ENCODE measurements around the gene TFDP1.

The TFDP1 gene

GRCh38 chr13:113646376-113646775, 61.8 kb downstream of the TFDP1 start:
- no peak for DNase-seq (ENCODE audit: low read depth in 1 of 2, low spot score in 1 of 2)
- H3K27me3 ChIP-seq (ENCODE audit: insufficient read depth, poor library complexity, severe bottlenecking), result no peaks in the 10 kb centered on the region
- no peak overlapping the region for H3K4me3 ChIP-seq (replicated peaks; ENCODE audit: insufficient read depth, low read length)
- TF ChIP-seq CTCF (IDR thresholded peaks at IDR 0.05; ENCODE audit: insufficient read depth, low read length) (no peak), GABPA (IDR thresholded peaks at IDR 0.05; ENCODE audit: low read depth) (no peak), POLR2AphosphoS5 (IDR thresholded peaks at IDR 0.05; ENCODE audit: low read depth) (no peak; the same call in 1 of the 2 replicates)
- no peak overlapping the region for H3K27ac ChIP-seq (replicated peaks)

- no peaks in the 10 kb centered on the region for H3K27me3 ChIP-seq (ENCODE audit: insufficient read depth, poor library complexity, severe bottlenecking)
- no peak for DNase-seq (ENCODE audit: low read depth in 1 of 2, low spot score in 1 of 2)
- H3K4me3 ChIP-seq (replicated peaks; ENCODE audit: insufficient read depth, low read length), result no peak overlapping the region
- H3K27ac ChIP-seq (replicated peaks), result no peak overlapping the region
- TF ChIP-seq SPI1 (IDR thresholded peaks at IDR 0.05; ENCODE audit: borderline replicate concordance, low read depth) (no peak), GABPA (IDR thresholded peaks at IDR 0.05; ENCODE audit: low read depth) (no peak), POLR2AphosphoS5 (IDR thresholded peaks at IDR 0.05; ENCODE audit: low read depth) (no peak), CTCF (IDR thresholded peaks at IDR 0.05; ENCODE audit: insufficient read depth, low read length) (no peak)
Observed at GRCh38 chr13:113646921-113647340, 62.4 kb downstream of the TFDP1 start.

- DNase-seq (ENCODE audit: low read depth in 1 of 2, low spot score in 1 of 2), result peak in 1 of 2 experiments; percentile 34
- no peak overlapping the region for H3K4me3 ChIP-seq (replicated peaks; ENCODE audit: insufficient read depth, low read length)
- TF ChIP-seq SPI1 (IDR thresholded peaks at IDR 0.05; ENCODE audit: borderline replicate concordance, low read depth), result no peak
- TF ChIP-seq CTCF (IDR thresholded peaks at IDR 0.05; ENCODE audit: insufficient read depth, low read length), result no peak
- TF ChIP-seq GABPA (IDR thresholded peaks at IDR 0.05; ENCODE audit: low read depth), result no peak
- TF ChIP-seq REST (IDR thresholded peaks at IDR 0.05; ENCODE audit: insufficient replicate concordance, low read depth), result no peak
- no peak for TF ChIP-seq POLR2AphosphoS5 (IDR thresholded peaks at IDR 0.05; ENCODE audit: low read depth)
- no peak overlapping the region for H3K27ac ChIP-seq (replicated peaks)
- H3K27me3 ChIP-seq (ENCODE audit: insufficient read depth, poor library complexity, severe bottlenecking), result no peaks in the 10 kb centered on the region
Observed at GRCh38 chr13:113647351-113648215, 63.0 kb downstream of the TFDP1 start.

GRCh38 chr13:113648216-113648610, 63.7 kb downstream of the TFDP1 start:
- Histone ChIP-seq H3K4me3 (replicated peaks; ENCODE audit: insufficient read depth, low read length) (no peak overlapping the region), H3K27ac (replicated peaks) (no peak overlapping the region), H3K27me3 (ENCODE audit: insufficient read depth, poor library complexity, severe bottlenecking) (no peaks in the 10 kb centered on the region)
- TF ChIP-seq SPI1 (IDR thresholded peaks at IDR 0.05; ENCODE audit: borderline replicate concordance, low read depth) (no peak), GABPA (IDR thresholded peaks at IDR 0.05; ENCODE audit: low read depth) (no peak), CTCF (IDR thresholded peaks at IDR 0.05; ENCODE audit: insufficient read depth, low read length) (no peak), REST (IDR thresholded peaks at IDR 0.05; ENCODE audit: insufficient replicate concordance, low read depth) (no peak), POLR2AphosphoS5 (IDR thresholded peaks at IDR 0.05; ENCODE audit: low read depth) (no peak)
- no peak for DNase-seq (ENCODE audit: low read depth in 1 of 2, low spot score in 1 of 2)

All from HL-60 (cell line).